HG03039 (cell line): ENCODE data around the gene LPCAT3.
"Not testable (repeated sequence)": the region's sequence is repeated elsewhere in the genome, so short reads cannot be mapped to it uniquely, and the experiment has no call there.

Experiments used
- ATAC-seq: cut with Tn5 transposase; IDR thresholded peaks from one replicate; pipeline ENCODE4 v1.9.1; 2021; ENCODE audit warnings: mild to moderate bottlenecking, moderate library complexity; ENCODE audit not compliant: unreplicated experiment

LPCAT3 gene

GRCh38 chr12:7037411-7037810, 19.1 kb upstream of the LPCAT3 start:
- ATAC-seq = not testable (repeated sequence)

- no peak for ATAC-seq
Measured at GRCh38 chr12:7035463-7035862, 17.2 kb upstream of the LPCAT3 start.

GRCh38 chr12:7034464-7034863, 16.2 kb upstream of the LPCAT3 start:
- ATAC-seq = no peak

- ATAC-seq = no peak
Measured at GRCh38 chr12:7032990-7033389, 14.7 kb upstream of the LPCAT3 start.

GRCh38 chr12:7031306-7031705, 13.0 kb upstream of the LPCAT3 start:
- ATAC-seq = no peak

GRCh38 chr12:7026854-7027253, 8.6 kb upstream of the LPCAT3 start:
- no peak for ATAC-seq

- no peak for ATAC-seq
Measured at GRCh38 chr12:7023114-7023513, 4.8 kb upstream of the LPCAT3 start.

GRCh38 chr12:7021956-7022355, 3.7 kb upstream of the LPCAT3 start:
- ATAC-seq = no peak

- no peak for ATAC-seq
Measured at GRCh38 chr12:7019043-7019569, 830 bp upstream of the LPCAT3 start.

- ATAC-seq = peak; percentile 22
Measured at GRCh38 chr12:7017870-7018349, 366 bp downstream of the LPCAT3 start.

- ATAC-seq = no peak
Measured at GRCh38 chr12:7016958-7017571, 1.2 kb downstream of the LPCAT3 start.

GRCh38 chr12:7015555-7016370, 2.5 kb downstream of the LPCAT3 start:
- no peak for ATAC-seq

- no peak for ATAC-seq
Measured at GRCh38 chr12:7013101-7013500, 5.2 kb downstream of the LPCAT3 start.

- no peak for ATAC-seq
Measured at GRCh38 chr12:7012024-7012607, 6.2 kb downstream of the LPCAT3 start.

GRCh38 chr12:7011398-7011797, 6.9 kb downstream of the LPCAT3 start:
- not testable (repeated sequence) for ATAC-seq

GRCh38 chr12:7009512-7009911, 8.8 kb downstream of the LPCAT3 start:
- no peak for ATAC-seq

- ATAC-seq = no peak
Measured at GRCh38 chr12:7008864-7009263, 9.4 kb downstream of the LPCAT3 start.

- no peak for ATAC-seq
Measured at GRCh38 chr12:7006639-7007038, 11.6 kb downstream of the LPCAT3 start.

GRCh38 chr12:7005311-7005710, 13.0 kb downstream of the LPCAT3 start:
- no peak for ATAC-seq

GRCh38 chr12:7004840-7005239, 13.4 kb downstream of the LPCAT3 start:
- ATAC-seq = no peak

- no peak for ATAC-seq
Measured at GRCh38 chr12:7004287-7004803, 13.9 kb downstream of the LPCAT3 start.
